Measurements from ENCODE around the gene ZNF235. TPM values are rescaled to one million over a fixed set of nuclear protein-coding genes. Genes with fewer than 3 reads are reported as not detected.
A peak's percentile ranks its signal among the peaks of the same experiment; 100 is the strongest.

The ZNF235 gene
- total RNA-seq (1 to 10 TPM; 2.6 to 5.3 TPM), polyA plus RNA-seq (1 to 10 TPM in 1 of 2 donors, under 1 TPM in 1; 0.96 to 1.7 TPM)

DNA sequence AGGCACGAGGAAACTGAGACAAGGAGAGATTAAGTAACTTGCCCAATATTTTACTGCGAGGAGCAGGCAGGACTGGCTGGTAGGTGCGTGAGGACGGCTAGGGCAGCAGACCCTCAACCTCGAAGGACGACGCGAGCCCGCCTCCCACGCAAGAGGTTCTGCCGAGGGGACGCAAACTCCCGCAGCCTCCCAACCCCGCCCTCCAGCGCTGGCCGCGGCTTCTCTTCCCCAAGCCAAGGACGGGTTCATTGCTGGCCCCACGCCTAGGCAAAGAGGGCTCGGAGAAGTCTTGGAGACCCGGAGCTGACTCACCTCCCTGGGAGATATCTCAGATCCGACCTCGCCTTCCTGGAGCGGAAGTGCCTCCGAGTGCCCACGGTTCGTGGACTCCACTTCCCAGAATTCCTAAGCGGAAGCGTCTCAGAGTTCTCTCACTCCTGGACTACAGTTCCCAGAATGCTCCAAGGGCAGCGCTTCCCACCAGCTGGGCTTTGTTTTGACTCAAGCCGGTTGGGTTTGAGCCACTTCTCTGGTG, at the start of gene ZNF235:
Gene ZNF235 (minus strand): TSS at position 367 of the 535 bp plus-strand sequence. CDS start 1,621 bp downstream, outside the sequence.
- DNase-seq (ENCODE audit: low spot score), result peak; percentile 76
- Histone ChIP-seq H3K27ac (ENCODE audit: low read depth in 1 of 2, low read length in 2 of 2) (peak within 1 kb of the TSS; percentile 20 to 43), H3K4me3 (ENCODE audit: low read depth in 1 of 3, low read length in 3 of 3) (peak within 1 kb of the TSS; percentile 92 to 94 (median 94)), H3K27me3 (ENCODE audit: control insufficient read depth in 4 of 4, insufficient read depth in 4 of 4, low read length in 3 of 4) (no peaks in the 10 kb centered on the region), H3K9me3 (ENCODE audit: control insufficient read depth in 4 of 4, low read length in 3 of 4) (peaks cover 10 to 31% (median 15%) of the 10 kb centered on the region in 4 donors), H3K36me3 (ENCODE audit: control insufficient read depth in 4 of 4, insufficient read depth in 3 of 4, low read depth in 1 of 4, low read length in 3 of 4) (peaks cover 9 to 17% (median 13%) of the 10 kb centered on the region in 4 donors), H3K4me1 (ENCODE audit: control insufficient read depth in 4 of 4, insufficient read depth in 4 of 4, low read length in 3 of 4) (peaks cover 3 to 14% (median 9%) of the 10 kb centered on the region in 4 donors), H3K9ac (ENCODE audit: low read depth in 1 of 2, low read length in 2 of 2) (peak within 1 kb of the TSS; percentile 5 to 45)
- under 1% methylated on average over 31 of the region's 31 CpGs for WGBS
- peak; percentile 20 to 42 for TF ChIP-seq JUND (IDR thresholded peaks at IDR 0.05)
- TF ChIP-seq, protein P1, sequence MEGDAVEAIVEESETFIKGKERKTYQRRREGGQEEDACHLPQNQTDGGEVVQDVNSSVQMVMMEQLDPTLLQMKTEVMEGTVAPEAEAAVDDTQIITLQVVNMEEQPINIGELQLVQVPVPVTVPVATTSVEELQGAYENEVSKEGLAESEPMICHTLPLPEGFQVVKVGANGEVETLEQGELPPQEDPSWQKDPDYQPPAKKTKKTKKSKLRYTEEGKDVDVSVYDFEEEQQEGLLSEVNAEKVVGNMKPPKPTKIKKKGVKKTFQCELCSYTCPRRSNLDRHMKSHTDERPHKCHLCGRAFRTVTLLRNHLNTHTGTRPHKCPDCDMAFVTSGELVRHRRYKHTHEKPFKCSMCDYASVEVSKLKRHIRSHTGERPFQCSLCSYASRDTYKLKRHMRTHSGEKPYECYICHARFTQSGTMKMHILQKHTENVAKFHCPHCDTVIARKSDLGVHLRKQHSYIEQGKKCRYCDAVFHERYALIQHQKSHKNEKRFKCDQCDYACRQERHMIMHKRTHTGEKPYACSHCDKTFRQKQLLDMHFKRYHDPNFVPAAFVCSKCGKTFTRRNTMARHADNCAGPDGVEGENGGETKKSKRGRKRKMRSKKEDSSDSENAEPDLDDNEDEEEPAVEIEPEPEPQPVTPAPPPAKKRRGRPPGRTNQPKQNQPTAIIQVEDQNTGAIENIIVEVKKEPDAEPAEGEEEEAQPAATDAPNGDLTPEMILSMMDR (IDR thresholded peaks at IDR 0.05; ENCODE audit: low read depth, low read length, missing input control), result no peak
- peak; percentile 21 to 29 for TF ChIP-seq RAD21 (IDR thresholded peaks at IDR 0.05)
- no peak for TF ChIP-seq HNF4G (IDR thresholded peaks at IDR 0.05)
- no peak for TF ChIP-seq FOXA1 (IDR thresholded peaks at IDR 0.05)
- TF ChIP-seq FOXA2 (IDR thresholded peaks at IDR 0.05), result no peak
- TF ChIP-seq SP1 (IDR thresholded peaks at IDR 0.05), result no peak
- TF ChIP-seq RXRA (IDR thresholded peaks at IDR 0.05), result no peak
- TF ChIP-seq, protein P2, sequence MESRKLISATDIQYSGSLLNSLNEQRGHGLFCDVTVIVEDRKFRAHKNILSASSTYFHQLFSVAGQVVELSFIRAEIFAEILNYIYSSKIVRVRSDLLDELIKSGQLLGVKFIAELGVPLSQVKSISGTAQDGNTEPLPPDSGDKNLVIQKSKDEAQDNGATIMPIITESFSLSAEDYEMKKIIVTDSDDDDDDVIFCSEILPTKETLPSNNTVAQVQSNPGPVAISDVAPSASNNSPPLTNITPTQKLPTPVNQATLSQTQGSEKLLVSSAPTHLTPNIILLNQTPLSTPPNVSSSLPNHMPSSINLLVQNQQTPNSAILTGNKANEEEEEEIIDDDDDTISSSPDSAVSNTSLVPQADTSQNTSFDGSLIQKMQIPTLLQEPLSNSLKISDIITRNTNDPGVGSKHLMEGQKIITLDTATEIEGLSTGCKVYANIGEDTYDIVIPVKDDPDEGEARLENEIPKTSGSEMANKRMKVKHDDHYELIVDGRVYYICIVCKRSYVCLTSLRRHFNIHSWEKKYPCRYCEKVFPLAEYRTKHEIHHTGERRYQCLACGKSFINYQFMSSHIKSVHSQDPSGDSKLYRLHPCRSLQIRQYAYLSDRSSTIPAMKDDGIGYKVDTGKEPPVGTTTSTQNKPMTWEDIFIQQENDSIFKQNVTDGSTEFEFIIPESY (IDR thresholded peaks at IDR 0.05), result peak; percentile 83
- TF ChIP-seq, protein P3, sequence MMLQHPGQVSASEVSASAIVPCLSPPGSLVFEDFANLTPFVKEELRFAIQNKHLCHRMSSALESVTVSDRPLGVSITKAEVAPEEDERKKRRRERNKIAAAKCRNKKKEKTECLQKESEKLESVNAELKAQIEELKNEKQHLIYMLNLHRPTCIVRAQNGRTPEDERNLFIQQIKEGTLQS (IDR thresholded peaks at IDR 0.05), result no peak
- TF ChIP-seq NR2F2 (IDR thresholded peaks at IDR 0.05), result no peak
- peak; percentile 15 to 54 for TF ChIP-seq EGR1 (IDR thresholded peaks at IDR 0.05; ENCODE audit: low read depth in 2 of 2)
- no peak for TF ChIP-seq TAF1 (conservative IDR thresholded peaks at IDR 0.05)
- TF ChIP-seq, protein P4, sequence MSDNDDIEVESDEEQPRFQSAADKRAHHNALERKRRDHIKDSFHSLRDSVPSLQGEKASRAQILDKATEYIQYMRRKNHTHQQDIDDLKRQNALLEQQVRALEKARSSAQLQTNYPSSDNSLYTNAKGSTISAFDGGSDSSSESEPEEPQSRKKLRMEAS (IDR thresholded peaks at IDR 0.05), result peak; percentile 67
- TF ChIP-seq YY1 (IDR thresholded peaks at IDR 0.05), result peak; percentile 77
- TF ChIP-seq, protein P5, sequence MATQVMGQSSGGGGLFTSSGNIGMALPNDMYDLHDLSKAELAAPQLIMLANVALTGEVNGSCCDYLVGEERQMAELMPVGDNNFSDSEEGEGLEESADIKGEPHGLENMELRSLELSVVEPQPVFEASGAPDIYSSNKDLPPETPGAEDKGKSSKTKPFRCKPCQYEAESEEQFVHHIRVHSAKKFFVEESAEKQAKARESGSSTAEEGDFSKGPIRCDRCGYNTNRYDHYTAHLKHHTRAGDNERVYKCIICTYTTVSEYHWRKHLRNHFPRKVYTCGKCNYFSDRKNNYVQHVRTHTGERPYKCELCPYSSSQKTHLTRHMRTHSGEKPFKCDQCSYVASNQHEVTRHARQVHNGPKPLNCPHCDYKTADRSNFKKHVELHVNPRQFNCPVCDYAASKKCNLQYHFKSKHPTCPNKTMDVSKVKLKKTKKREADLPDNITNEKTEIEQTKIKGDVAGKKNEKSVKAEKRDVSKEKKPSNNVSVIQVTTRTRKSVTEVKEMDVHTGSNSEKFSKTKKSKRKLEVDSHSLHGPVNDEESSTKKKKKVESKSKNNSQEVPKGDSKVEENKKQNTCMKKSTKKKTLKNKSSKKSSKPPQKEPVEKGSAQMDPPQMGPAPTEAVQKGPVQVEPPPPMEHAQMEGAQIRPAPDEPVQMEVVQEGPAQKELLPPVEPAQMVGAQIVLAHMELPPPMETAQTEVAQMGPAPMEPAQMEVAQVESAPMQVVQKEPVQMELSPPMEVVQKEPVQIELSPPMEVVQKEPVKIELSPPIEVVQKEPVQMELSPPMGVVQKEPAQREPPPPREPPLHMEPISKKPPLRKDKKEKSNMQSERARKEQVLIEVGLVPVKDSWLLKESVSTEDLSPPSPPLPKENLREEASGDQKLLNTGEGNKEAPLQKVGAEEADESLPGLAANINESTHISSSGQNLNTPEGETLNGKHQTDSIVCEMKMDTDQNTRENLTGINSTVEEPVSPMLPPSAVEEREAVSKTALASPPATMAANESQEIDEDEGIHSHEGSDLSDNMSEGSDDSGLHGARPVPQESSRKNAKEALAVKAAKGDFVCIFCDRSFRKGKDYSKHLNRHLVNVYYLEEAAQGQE (IDR thresholded peaks at IDR 0.05), result no peak
- peak; percentile 15 to 36 for TF ChIP-seq HNF4A (conservative IDR thresholded peaks at IDR 0.05)
- peak; percentile 85 to 98 for TF ChIP-seq GABPA (IDR thresholded peaks at IDR 0.05 in 1 of 2, conservative IDR thresholded peaks at IDR 0.05 in 1 of 2)
